PC-3 (cell line): ENCODE results near the gene KCNK3.

Experiments
- EZH2phosphoT487 ChIP-seq: fragments of 300-600 bp; sonication (generic); IDR thresholded peaks from 2 replicates; pipeline ENCODE4 v1.6.1; 2018; ENCODE audit warnings: mild to moderate bottlenecking, antibody characterized with exemption, low read length, borderline replicate concordance
- TF ChIP-seq, protein P1 (sequence below): fragments of 300-600 bp; sonication (generic); conservative IDR thresholded peaks from 2 replicates; pipeline ENCODE4 v1.5.1; 2017; ENCODE audit warnings: antibody characterized with exemption, low read depth, mild to moderate bottlenecking, low read length

DNA sequence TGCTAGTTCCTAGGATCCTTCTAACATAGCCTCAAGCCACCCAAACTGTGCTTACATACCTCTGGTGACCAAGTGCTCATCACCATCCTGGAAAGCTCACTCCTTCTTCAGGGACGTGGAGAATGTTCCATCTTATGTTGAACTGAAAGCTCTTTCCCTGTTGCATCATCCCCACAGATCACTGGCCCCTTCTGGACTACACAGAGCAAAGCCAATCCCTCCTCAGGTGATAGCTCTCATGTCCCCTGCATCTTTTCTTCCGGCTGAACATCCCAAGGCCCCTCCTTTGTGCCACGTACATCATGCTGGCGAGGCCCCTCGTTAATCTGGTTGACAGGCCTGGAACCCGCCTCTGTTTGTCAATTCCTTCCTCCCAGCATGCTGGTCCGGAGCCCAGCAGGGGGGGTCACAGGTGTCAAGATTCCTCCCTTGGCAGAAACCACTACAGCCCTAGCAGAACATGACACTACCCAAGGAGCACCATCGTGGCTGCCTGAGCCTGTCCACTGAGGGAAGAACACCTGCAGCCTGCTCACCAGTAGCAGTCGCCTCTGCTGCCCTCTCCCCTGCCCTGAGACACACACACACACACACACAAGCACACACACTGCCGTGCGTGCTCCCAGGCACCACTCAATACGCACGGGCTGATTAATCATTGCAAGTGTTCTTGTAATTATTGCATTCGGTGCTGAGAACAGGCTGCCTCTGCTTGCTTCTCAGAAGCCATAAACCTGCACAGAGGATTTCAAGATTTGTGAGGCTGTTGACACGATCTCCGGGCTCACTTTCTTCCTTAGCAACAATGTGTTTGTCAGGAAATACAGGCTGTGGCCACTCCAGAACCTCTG is 6.3 kb upstream of the KCNK3 start:
- TF ChIP-seq, protein P1, sequence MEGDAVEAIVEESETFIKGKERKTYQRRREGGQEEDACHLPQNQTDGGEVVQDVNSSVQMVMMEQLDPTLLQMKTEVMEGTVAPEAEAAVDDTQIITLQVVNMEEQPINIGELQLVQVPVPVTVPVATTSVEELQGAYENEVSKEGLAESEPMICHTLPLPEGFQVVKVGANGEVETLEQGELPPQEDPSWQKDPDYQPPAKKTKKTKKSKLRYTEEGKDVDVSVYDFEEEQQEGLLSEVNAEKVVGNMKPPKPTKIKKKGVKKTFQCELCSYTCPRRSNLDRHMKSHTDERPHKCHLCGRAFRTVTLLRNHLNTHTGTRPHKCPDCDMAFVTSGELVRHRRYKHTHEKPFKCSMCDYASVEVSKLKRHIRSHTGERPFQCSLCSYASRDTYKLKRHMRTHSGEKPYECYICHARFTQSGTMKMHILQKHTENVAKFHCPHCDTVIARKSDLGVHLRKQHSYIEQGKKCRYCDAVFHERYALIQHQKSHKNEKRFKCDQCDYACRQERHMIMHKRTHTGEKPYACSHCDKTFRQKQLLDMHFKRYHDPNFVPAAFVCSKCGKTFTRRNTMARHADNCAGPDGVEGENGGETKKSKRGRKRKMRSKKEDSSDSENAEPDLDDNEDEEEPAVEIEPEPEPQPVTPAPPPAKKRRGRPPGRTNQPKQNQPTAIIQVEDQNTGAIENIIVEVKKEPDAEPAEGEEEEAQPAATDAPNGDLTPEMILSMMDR = no peak
- no peak for TF ChIP-seq EZH2phosphoT487
